Natural killer cell (primary cell): ENCODE results near the gene FAM13A. TPM values are rescaled to one million over a fixed set of nuclear protein-coding genes. Genes with fewer than 3 reads are reported as not detected.
"Not testable (repeated sequence)": the region's sequence is repeated elsewhere in the genome, so short reads cannot be mapped to it uniquely, and the experiment has no call there.

ENCODE experiments used
- ATAC-seq, 3 donors: fragments of 150-1000 bp in 2 of 3; fragments of 200-7000 bp in 1 of 3; cut with Tn5 transposase; 1 replicate in 1 of 3; 2 replicates in 2 of 3; pipeline ENCODE4 v1.10.0; 2021; ENCODE audit warnings: mild to moderate bottlenecking in 2 of 3, moderate library complexity in 2 of 3
- DNase-seq, 2 donors: peaks; one replicate each; pipeline versions ENCODE4 v3.0.0 to v3.0.0-alpha.2; 2013 to 2021; ENCODE audit warnings: mixed read lengths in 1 of 2
- H3K27ac ChIP-seq: one replicate; pipeline ENCODE4 v1.5.1; 2013; ENCODE audit warnings: mild to moderate bottlenecking, low read length
- H3K27me3 ChIP-seq: one replicate; pipeline ENCODE4 v1.6.1; 2013; ENCODE audit warnings: low read length; ENCODE audit not compliant: control insufficient read depth, insufficient read depth
- H3K36me3 ChIP-seq: one replicate; pipeline ENCODE4 v1.6.1; 2013; ENCODE audit warnings: low read length; ENCODE audit not compliant: control insufficient read depth, insufficient read depth
- H3K4me1 ChIP-seq: one replicate; pipeline ENCODE4 v1.6.1; 2013; ENCODE audit warnings: low read length; ENCODE audit not compliant: control insufficient read depth, insufficient read depth
- H3K4me3 ChIP-seq: one replicate; pipeline ENCODE4 v1.5.1; 2013; ENCODE audit warnings: low read length
- H3K9me3 ChIP-seq: one replicate; pipeline ENCODE4 v1.6.1; 2013; ENCODE audit warnings: low read length; ENCODE audit not compliant: control insufficient read depth, insufficient read depth
- H3K27ac Mint-ChIP-seq, 2 donors: one replicate each; pipeline ENCODE4 v1.8.0; 2022; ENCODE audit warnings: mild to moderate bottlenecking in 2 of 2, mixed read lengths in 2 of 2, moderate library complexity in 1 of 2
- H3K27me3 Mint-ChIP-seq, 2 donors: one replicate each; pipeline ENCODE4 v1.8.0; 2022; ENCODE audit warnings: low read depth in 2 of 2, mixed read lengths in 2 of 2
- H3K36me3 Mint-ChIP-seq: one replicate; pipeline ENCODE4 v1.8.0; 2022; ENCODE audit warnings: mixed read lengths
- H3K4me1 Mint-ChIP-seq, 2 donors: one replicate each; pipeline ENCODE4 v1.8.0; 2022; ENCODE audit warnings: mixed read lengths in 2 of 2
- H3K4me3 Mint-ChIP-seq: one replicate; pipeline ENCODE4 v1.8.0; 2022; ENCODE audit warnings: mild to moderate bottlenecking, moderate library complexity, mixed read lengths
- H3K9me3 Mint-ChIP-seq, 2 donors: one replicate each; pipeline ENCODE4 v1.8.0; 2022; ENCODE audit warnings: mixed read lengths in 2 of 2
- CTCF ChIP-seq: fragments of 200-600 bp; IDR thresholded peaks from one replicate; pipeline ENCODE4 v1.8.0; 2022; ENCODE audit warnings: antibody characterized with exemption
- WGBS: methylation state at CpG from one replicate; pipeline ENCODE4 v1.1.7; 2013; ENCODE audit warnings: missing lambda C conversion rate; ENCODE audit not compliant: insufficient coverage; 5-methylcytosine and 5-hydroxymethylcytosine counted together
- intact Hi-C: fragments of 100-400 bp; cut with micrococcal nuclease; formaldehyde crosslinking; loops from one replicate; pipeline ENCODE4 v1.14.2; 2022
- total RNA-seq, 4 donors: library from RNA; stranded (reverse); fragments of 120-200 nt in 1 of 4; gene quantifications; one replicate each; pipeline versions ENCODE4 v1.2.3 to v1.2.4, GENCODE V29; 2013 to 2022

The FAM13A gene
- total RNA-seq, 3 donors from 2014 or later (not counting 1 experiment from before 2014, with no cell fraction given), result 8.8 to 10.0 (median 8.9) TPM

GRCh38 chr4:89006307-89006706 lies 50.7 kb downstream of the FAM13A start:
- Histone ChIP-seq H3K4me3 (no peak overlapping the region), H3K36me3 (no peaks in the 10 kb centered on the region), H3K27me3 (no peaks in the 10 kb centered on the region), H3K4me1 (no peaks in the 10 kb centered on the region), H3K9me3 (no peaks in the 10 kb centered on the region), H3K27ac (no peak overlapping the region)
- Mint-ChIP-seq H3K27me3 (no peaks in the 10 kb centered on the region), H3K9me3 (no peaks in the 10 kb centered on the region), H3K36me3 (no peaks in the 10 kb centered on the region), H3K4me1 (no peaks in the 10 kb centered on the region), H3K27ac (no peak overlapping the region), H3K4me3 (no peak overlapping the region)
- ATAC-seq (no peak), DNase-seq (no peak)
- 91% methylated on average over 5 of the region's 5 CpGs for WGBS
- TF ChIP-seq CTCF, result no peak
- intact Hi-C loops, result no loop called here

- H3K9me3 ChIP-seq, H3K4me1 Mint-ChIP-seq, H3K27me3 Mint-ChIP-seq, ATAC-seq, H3K4me1 ChIP-seq, H3K27ac ChIP-seq, DNase-seq, intact Hi-C loops, H3K27ac Mint-ChIP-seq, H3K9me3 Mint-ChIP-seq, H3K4me3 ChIP-seq, H3K27me3 ChIP-seq, H3K36me3 ChIP-seq, H3K4me3 Mint-ChIP-seq, H3K36me3 Mint-ChIP-seq: not testable (repeated sequence)
- WGBS, result no CpG with 5 or more reads among the region's 1 CpG
Measured at GRCh38 chr4:89005066-89005465, 51.9 kb downstream of the FAM13A start.

GRCh38 chr4:89001647-89002445 lies 55.1 kb downstream of the FAM13A start:
- Mint-ChIP-seq H3K4me3 (no peak overlapping the region), H3K36me3 (no peaks in the 10 kb centered on the region), H3K9me3 (no peaks in the 10 kb centered on the region), H3K27ac (no peak overlapping the region), H3K27me3 (no peaks in the 10 kb centered on the region), H3K4me1 (no peaks in the 10 kb centered on the region)
- no peaks in the 10 kb centered on the region for H3K9me3 ChIP-seq
- no peak for DNase-seq
- TF ChIP-seq CTCF, result no peak
- intact Hi-C loops, result no loop called here
- no peak overlapping the region for H3K27ac ChIP-seq
- H3K4me3 ChIP-seq, result no peak overlapping the region
- no peaks in the 10 kb centered on the region for H3K27me3 ChIP-seq
- no peaks in the 10 kb centered on the region for H3K4me1 ChIP-seq
- WGBS, result 87% methylated on average over 4 of the region's 9 CpGs
- no peaks in the 10 kb centered on the region for H3K36me3 ChIP-seq
- peak in 1 of 3 donors; percentile 77 for ATAC-seq

GRCh38 chr4:89000844-89001360 lies 56.1 kb downstream of the FAM13A start:
- Histone ChIP-seq H3K27me3 (no peaks in the 10 kb centered on the region), H3K9me3 (no peaks in the 10 kb centered on the region), H3K4me3 (no peak overlapping the region), H3K27ac (no peak overlapping the region), H3K36me3 (no peaks in the 10 kb centered on the region), H3K4me1 (no peaks in the 10 kb centered on the region)
- no peak for DNase-seq
- ATAC-seq, result peak in 1 of 3 donors; percentile 76
- Mint-ChIP-seq H3K9me3 (no peaks in the 10 kb centered on the region), H3K4me1 (no peaks in the 10 kb centered on the region), H3K36me3 (no peaks in the 10 kb centered on the region), H3K27me3 (peaks cover 0 to 3% of the 10 kb centered on the region in 2 donors), H3K27ac (no peak overlapping the region), H3K4me3 (no peak overlapping the region)
- intact Hi-C loops, result no loop called here
- no peak for TF ChIP-seq CTCF
- 96% methylated on average over 2 of the region's 3 CpGs for WGBS
